ENCODE data around the gene BABAM2.

The BABAM2 gene

GRCh38 chr2:28294451-28294850 is 403.9 kb downstream of the BABAM2 start:
- no peak for DNase-seq

- DNase-seq, result no peak
These were observed 405.7 kb downstream of the BABAM2 start for GRCh38 chr2:28296243-28296642.

DNA sequence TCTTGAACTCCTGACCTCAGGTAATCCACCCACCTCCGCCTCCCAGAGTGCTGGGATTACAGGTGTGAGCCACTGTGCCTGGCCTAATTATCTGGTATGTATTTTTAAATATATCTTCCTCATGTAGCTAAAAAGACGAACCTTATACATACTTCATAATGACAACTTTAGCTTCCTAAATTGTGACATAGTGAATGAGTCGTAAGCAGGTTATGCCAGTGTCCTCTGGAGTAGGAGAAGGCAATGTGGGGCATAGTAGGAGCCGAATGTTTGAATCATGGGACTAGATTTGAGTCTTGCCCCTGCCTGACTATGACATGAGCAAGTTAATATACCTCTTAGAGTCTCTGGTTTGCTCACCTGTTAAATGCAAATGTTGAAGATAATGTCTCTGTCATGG is 406.4 kb downstream of the BABAM2 start:
- no peak for DNase-seq

DNA sequence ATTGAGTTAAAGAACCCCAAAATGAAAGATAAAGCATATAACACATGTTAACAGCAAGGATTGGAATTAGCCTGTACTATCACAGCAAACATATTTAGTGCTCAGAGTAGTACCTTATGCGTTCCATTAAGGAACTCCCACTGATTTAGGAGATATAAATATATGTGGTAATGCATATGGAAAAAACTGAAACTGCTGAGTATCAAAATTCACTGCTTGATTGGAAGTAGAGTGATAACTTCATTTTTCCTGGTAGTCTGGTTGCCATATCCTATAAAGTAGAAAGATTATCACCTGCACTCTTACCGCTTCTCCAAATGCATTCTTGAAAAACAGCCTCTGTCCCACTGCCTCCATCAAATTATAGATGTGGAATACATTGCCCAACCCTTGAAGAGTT is 407.0 kb downstream of the BABAM2 start:
- DNase-seq, result no peak

DNA sequence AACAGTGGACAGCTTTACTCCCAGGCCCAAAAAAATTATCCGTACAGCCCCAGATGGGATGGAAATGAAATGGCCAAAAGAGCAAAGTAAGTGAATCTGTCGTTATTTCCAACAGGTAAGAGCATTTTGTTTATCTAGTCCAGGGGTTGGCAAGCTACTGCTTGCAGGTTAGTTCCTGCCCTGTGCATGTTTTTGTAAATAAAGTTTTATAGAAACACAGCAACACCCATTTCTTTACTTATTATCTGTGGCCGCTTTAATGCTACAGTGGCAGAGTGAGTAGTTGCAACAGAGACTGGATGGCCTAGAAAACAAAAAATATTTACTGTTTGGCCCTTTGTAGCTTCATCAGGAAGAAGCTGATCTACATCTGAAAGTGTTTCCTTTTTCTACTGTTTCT is 407.9 kb downstream of the BABAM2 start:
- no peak for DNase-seq

- DNase-seq, result no peak
These were observed 410.2 kb downstream of the BABAM2 start for GRCh38 chr2:28300485-28301341.

DNA sequence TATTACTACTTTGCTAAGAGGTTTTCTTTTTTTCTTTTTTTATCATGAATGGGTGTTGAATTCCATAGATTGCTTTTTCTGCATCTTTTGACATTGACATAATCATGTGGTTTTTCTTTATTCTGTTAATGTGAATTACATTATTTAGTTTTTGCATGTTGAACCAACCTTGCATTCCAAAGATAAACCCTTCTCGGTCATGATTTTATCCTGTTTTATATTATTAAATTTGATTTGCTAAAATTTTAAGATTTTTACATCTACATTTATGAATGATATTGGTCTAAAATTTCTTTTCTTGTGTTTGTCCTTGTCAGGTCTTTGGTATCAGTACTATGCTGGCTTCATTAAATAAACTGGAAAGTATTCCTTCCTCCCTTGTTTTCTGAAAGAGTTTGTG is 414.7 kb downstream of the BABAM2 start:
- no peak for DNase-seq

DNA sequence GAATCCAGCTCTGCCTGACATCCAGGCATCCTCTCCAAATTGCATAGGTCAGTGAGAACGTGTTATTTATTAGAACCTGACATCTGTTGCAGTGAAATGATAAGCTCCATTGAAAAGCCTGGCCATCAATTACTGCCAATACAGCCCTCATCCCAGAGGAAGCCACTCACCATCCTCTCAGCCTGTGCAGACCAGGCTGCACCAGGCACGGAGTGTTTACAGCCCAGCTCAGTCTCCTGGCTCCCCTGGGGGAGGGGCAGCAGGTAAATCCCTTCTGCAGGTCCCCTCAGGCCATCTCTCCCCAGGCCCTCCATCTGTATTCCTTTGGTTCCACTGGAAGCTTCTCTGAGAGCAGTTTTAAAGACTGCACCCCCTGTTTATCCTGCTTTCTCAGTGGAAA is 419.6 kb downstream of the BABAM2 start:
- no peak for DNase-seq

DNA sequence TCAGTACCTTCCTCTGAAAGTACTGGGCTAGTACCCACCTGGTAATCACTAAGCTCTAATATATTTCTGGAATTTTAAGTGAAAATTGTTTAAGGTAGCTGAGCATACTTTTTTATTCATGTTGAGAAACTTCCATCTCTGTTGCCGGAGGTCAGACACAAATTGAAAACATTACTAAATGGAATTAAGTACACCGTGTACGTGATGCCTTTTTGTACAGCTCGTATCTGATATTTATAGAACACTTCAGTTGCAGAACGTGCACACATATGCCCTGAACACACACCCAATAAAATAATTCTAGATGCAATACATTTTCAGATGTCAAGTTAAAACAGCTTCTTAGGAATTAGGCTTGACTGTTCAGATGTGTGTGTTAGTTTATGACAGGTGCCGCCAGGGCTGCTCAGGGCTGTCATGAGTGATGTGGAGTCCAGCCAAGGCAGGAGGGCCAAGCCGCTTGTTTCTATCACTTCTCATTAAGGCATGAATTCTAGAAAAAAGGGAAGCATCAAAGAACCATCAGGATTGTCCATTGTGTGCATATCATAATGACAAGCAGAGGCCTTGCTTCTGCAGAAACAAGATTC is 421.2 kb downstream of the BABAM2 start:
- DNase-seq, result no peak

DNA sequence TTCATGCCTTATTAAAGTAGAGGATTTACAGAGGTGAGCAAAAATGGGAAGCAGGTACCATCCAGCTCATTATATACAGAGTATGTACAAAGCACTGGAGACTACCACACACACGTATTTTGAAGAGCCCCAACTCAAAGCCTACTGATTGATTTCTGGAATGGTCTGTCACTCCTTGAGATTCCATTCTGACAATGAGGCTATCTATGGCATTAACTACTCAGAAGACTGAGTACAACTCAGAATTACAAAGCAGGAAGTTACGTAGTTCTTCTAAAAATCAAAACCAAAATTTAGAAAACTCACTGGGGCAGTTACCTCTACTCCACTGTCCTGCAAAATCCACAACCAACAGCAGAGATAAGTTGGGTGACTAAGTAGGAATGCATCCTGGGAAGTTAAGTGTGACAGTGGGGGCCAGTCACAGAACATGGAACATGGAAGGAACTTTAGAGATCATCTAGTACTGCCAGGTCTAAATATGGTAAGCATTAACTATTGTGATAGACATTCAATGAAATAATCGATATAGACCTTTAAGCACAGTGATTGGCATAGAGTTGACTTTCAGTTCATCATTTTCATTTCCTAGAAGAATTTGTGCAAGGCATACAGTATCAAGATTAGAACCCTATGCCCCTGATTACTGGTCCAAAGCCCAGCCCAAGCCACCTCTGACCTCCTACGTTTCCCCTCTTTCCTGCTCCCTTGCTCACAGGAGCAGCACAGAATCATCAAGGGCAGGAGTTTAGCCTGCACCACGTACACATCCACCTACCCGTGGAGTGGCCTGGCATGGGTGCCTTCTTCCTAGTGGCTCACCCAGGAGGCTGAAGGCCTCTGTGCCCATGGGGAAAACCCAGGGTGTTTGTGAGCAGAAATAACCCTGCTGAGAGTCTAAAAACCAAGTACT is 422.0 kb downstream of the BABAM2 start:
- DNase-seq, result no peak

GRCh38 chr2:28313220-28313784 is 422.8 kb downstream of the BABAM2 start:
- DNase-seq, result no peak

DNA sequence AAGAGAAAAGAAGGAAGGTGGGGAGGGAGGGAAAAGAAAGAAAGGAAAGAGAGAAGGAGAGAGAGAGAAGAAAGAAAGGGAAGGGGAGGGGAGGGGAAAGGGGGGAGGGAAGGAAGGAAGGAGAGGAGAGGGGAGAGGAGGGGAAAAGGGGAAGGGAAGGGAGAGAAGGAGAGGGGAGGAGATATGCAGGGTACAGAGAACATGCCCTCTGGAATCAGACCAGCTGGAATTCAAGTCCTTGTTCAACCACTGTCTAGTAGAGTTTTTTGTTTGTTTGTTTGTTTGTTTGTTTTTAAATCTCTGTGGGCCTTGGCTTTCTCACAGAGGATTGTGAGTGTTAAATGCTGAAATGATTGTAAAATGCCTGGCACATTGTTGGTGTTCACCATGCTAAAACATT is 424.4 kb downstream of the BABAM2 start:
- no peak for DNase-seq

- DNase-seq, result no peak
These were observed 426.2 kb downstream of the BABAM2 start for GRCh38 chr2:28316546-28317335.

GRCh38 chr2:28317390-28317789 is 426.9 kb downstream of the BABAM2 start:
- no peak for DNase-seq

DNA sequence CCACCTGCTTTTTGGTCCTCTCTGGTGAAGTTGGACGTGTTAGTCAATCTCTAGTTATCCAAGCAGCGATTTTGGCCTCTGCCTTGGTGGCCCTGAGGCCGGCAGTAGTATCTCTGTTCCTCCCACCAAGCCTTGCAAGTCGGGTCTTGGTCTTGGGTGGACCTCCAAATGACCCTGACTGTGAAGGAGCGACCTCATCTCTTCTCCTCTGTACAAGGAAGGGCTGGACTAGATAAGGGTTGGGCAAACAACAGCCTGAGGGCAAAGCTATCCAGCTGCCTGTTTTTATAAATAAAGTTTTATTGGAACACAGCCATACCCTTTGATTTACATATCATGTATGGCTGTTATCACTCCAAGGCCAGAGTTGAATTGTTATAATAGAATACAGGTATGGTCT is 427.5 kb downstream of the BABAM2 start:
- no peak for DNase-seq

GRCh38 chr2:28318462-28319117 is 428.1 kb downstream of the BABAM2 start:
- no peak for DNase-seq

GRCh38 chr2:28319118-28320008 is 428.8 kb downstream of the BABAM2 start:
- no peak for DNase-seq

- no peak for DNase-seq
These were observed 429.5 kb downstream of the BABAM2 start for GRCh38 chr2:28320009-28320365.

- no peak for DNase-seq
These were observed 429.8 kb downstream of the BABAM2 start for GRCh38 chr2:28320371-28320770.

GRCh38 chr2:28321426-28321825 is 430.9 kb downstream of the BABAM2 start:
- no peak for DNase-seq

GRCh38 chr2:28322051-28322450 is 431.5 kb downstream of the BABAM2 start:
- no peak for DNase-seq

Data from bone marrow (tissue), 2 donors.